Measurements from ENCODE around the gene WNT3A. TPM values are rescaled to one million over a fixed set of nuclear protein-coding genes. Genes with fewer than 3 reads are reported as not detected.

WNT3A gene
- total RNA-seq, 2 donors from 2014 or later = not detected

DNA sequence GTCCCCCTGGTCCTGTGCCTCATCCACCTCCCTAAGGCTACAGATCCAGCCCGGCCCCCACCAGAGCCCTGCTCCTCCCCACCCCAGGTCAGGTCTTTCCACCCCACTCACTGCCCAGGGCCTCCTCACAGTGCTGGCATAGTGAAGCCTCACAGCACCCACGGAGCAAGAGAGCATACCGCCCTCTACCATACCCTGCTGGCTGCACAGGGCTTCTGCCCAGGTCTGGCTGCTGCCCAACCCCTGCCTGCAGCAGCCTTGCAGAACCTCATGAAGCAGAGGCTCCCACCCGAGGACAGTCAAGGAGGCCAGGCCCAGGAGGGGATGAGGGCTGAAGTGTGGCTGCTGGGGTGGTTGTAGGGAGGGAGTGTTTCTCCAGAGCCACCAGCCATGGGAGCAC lies 56.0 kb downstream of the WNT3A start:
- TF ChIP-seq, protein P1, sequence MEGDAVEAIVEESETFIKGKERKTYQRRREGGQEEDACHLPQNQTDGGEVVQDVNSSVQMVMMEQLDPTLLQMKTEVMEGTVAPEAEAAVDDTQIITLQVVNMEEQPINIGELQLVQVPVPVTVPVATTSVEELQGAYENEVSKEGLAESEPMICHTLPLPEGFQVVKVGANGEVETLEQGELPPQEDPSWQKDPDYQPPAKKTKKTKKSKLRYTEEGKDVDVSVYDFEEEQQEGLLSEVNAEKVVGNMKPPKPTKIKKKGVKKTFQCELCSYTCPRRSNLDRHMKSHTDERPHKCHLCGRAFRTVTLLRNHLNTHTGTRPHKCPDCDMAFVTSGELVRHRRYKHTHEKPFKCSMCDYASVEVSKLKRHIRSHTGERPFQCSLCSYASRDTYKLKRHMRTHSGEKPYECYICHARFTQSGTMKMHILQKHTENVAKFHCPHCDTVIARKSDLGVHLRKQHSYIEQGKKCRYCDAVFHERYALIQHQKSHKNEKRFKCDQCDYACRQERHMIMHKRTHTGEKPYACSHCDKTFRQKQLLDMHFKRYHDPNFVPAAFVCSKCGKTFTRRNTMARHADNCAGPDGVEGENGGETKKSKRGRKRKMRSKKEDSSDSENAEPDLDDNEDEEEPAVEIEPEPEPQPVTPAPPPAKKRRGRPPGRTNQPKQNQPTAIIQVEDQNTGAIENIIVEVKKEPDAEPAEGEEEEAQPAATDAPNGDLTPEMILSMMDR (IDR thresholded peaks at IDR 0.05) = no peak
- no peak overlapping the region for H3K27ac ChIP-seq
- peaks cover 0 to 22% of the 10 kb centered on the region in 2 donors for H3K4me1 ChIP-seq
- DNase-seq (ENCODE audit: low spot score) = no peak
- H3K36me3 ChIP-seq = no peaks in the 10 kb centered on the region
- H3K27me3 ChIP-seq = peaks cover 26 to 43% of the 10 kb centered on the region in 2 donors
- no peak overlapping the region for H3K4me3 ChIP-seq
- H3K9me3 ChIP-seq = no peaks in the 10 kb centered on the region

DNA sequence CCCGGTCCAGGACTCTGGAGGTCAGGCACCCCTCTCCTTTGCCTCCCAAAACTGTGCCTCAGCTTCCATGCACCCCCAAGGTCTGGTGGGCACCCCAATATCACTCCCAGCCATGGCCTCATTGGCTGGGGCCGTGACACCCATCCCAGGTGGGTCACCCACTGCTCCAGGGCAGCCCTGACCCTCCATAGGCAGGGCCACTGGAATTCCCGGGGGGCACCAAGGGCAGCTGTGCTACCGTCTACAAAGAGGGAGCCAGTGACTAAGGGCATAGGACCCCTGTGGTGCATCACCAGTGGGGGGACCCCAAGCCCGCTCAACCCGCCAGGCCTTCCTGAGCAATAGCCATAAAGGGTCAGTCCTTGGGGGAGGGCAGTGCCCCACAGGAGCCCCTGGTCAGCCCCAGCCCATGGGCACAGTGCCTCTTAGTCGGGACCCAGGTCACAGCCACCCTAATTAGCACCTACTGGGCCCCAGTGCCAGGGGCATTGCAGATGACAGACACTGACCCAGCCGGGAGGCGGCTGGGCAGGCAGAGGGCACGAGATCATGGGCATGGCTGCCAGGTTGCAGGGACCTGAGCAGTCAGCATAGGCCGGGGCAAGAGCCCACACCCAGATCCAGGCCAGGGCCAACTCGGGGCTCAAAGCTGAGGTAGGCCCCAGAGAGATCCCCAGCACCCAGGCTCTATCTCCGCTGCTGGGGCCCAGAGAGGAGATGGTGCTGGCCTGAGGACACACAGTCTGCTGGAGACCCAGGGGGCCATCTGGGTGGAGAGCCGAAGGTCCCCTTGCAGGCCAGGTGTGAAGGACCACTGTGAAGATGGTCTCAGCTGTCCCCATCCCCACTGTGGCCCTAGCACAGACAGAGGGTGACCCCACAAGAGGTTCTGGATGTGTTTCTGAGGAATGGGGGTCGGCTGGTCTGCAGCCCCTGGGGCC lies 56.7 kb downstream of the WNT3A start:
- no peaks in the 10 kb centered on the region for H3K36me3 ChIP-seq
- peaks cover 0 to 22% of the 10 kb centered on the region in 2 donors for H3K4me1 ChIP-seq
- no peak for DNase-seq (ENCODE audit: low spot score)
- no peak overlapping the region for H3K4me3 ChIP-seq
- TF ChIP-seq, protein P1 (IDR thresholded peaks at IDR 0.05) = no peak
- H3K27me3 ChIP-seq = peaks cover 25 to 45% of the 10 kb centered on the region in 2 donors
- no peak overlapping the region for H3K27ac ChIP-seq
- H3K9me3 ChIP-seq = no peaks in the 10 kb centered on the region

DNA sequence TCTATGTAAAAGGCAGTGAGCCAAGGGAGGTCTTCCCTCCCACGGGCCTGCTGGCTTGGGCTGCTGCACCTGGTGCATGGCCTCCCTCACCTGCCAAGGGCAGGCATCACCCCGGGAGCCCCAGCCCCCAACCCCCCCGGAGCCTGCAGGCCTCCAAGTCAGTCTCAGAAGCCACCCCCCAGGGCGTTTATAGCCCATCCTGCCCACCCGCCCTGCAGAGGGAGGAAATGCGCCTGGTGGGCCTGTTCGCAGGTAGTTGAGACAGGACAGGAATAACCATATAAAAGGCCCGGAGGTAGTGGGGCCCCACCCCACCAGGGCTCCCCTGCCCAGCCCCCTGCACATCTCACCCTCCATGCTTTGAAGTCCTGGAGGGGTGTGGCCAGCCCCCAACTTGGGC lies 57.5 kb downstream of the WNT3A start:
- TF ChIP-seq, protein P1 (IDR thresholded peaks at IDR 0.05) = no peak
- Histone ChIP-seq H3K4me1 (peaks cover 0 to 17% of the 10 kb centered on the region in 2 donors), H3K27me3 (peaks cover 18 to 37% of the 10 kb centered on the region in 2 donors), H3K4me3 (no peak overlapping the region), H3K27ac (no peak overlapping the region), H3K9me3 (no peaks in the 10 kb centered on the region), H3K36me3 (no peaks in the 10 kb centered on the region)
- no peak for DNase-seq (ENCODE audit: low spot score)

DNA sequence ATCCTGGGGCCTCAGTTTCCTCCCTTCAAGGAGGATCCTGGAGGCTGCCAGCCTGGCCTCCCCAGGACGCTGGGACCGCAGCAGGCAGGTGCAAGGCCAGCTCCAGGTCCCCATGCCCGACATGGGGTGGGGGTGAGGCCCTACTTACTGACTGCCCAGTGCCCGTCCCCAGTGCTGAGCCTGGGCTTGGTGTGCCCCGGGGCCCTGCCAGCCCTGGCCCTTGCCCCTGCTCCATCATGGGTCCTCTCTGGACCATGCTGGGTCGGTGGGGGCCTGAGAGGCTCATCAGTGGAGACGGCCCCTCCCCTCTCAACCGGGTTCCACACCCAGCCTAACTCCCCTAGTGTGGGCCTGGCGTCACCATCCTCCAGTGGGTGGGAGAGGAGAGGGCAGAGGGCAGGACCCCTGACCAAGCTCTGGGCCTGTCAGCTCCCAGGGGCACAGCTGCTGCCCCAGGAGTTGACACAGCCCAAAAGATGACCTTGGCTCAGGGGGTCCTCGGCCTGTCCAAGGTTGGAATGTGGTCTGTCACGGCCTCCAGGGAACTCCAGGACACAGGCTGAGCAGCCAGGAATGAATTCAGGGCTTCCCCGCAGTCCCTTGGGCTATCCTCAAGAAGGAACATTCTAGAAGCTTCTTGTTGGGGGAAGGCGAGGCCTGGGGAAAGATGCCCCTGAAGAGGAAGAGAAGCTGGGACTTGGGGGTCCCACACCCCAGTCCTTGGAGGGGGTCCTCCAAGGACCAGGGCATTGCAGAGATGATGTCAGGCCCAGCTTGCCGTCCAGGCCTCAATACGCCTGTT lies 58.1 kb downstream of the WNT3A start:
- DNase-seq (ENCODE audit: low spot score) = no peak
- peaks cover 13 to 31% of the 10 kb centered on the region in 2 donors for H3K27me3 ChIP-seq
- H3K27ac ChIP-seq = no peak overlapping the region
- no peaks in the 10 kb centered on the region for H3K36me3 ChIP-seq
- no peaks in the 10 kb centered on the region for H3K9me3 ChIP-seq
- TF ChIP-seq, protein P1 (IDR thresholded peaks at IDR 0.05) = no peak
- H3K4me1 ChIP-seq = peaks cover 0 to 11% of the 10 kb centered on the region in 2 donors
- no peak overlapping the region for H3K4me3 ChIP-seq

DNA sequence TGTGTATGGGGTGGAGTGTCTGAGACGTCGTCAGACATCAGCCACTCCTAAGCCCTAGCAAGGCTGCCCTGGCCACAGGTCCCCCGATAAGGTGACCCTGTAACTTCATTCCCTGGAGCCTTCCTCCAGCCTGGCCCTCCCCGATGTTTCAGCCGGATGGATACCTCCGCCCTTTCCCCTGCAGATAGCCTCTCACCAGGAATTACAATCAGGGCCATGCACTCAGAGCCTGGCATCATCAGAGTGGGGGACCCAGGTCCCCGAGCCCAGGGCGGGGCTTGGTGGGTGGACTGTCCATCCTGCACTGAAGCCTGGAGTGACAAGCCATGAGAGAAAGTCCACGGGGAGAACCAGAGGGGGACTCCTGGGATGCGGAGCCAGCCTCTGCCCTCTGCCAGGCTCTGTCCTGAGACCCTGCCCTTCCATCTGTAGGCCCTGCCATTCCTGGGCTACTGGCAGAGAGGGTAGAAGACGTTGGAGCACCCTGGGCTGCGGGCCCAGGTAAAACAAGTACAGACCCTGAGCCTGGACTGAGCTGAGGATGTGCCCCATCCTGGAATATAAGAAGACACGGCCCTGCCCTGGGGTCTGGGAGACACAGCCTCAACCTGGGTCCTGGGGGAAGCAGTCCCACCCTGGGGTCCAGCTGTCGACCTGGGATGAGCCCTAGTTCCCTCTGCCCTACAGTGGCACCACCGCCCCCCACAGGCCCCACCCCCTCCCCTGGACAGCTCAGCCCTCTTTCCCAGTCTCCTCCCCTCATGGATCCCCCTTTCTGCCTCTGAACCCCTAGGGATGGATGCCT lies 58.9 kb downstream of the WNT3A start:
- no peak for DNase-seq (ENCODE audit: low spot score)
- TF ChIP-seq, protein P1 (IDR thresholded peaks at IDR 0.05) = no peak
- Histone ChIP-seq H3K4me3 (no peak overlapping the region), H3K9me3 (no peaks in the 10 kb centered on the region), H3K27ac (no peak overlapping the region), H3K27me3 (peaks cover 5 to 23% of the 10 kb centered on the region in 2 donors), H3K4me1 (peaks cover 0 to 3% of the 10 kb centered on the region in 2 donors), H3K36me3 (no peaks in the 10 kb centered on the region)

Data from right atrium auricular region (tissue), 2 donors.